Daoy (cell line): ENCODE measurements around the gene PLA2G2C. TPM values are rescaled to one million over a fixed set of nuclear protein-coding genes. Genes with fewer than 3 reads are reported as not detected.

Source experiments
- DNase-seq: peaks from one replicate; pipeline ENCODE4 v3.0.0-alpha.2; 2015; ENCODE audit warnings: low read depth
- total RNA-seq: library from RNA; depleted of rRNA; stranded (reverse); fragments of >200 nt; shearing (Covaris generic); gene quantifications from 2 replicates; pipeline ENCODE4 v1.2.3, GENCODE V29; 2014

Gene PLA2G2C
- total RNA-seq, 1 experiment from 2014 or later, result not detected

DNA sequence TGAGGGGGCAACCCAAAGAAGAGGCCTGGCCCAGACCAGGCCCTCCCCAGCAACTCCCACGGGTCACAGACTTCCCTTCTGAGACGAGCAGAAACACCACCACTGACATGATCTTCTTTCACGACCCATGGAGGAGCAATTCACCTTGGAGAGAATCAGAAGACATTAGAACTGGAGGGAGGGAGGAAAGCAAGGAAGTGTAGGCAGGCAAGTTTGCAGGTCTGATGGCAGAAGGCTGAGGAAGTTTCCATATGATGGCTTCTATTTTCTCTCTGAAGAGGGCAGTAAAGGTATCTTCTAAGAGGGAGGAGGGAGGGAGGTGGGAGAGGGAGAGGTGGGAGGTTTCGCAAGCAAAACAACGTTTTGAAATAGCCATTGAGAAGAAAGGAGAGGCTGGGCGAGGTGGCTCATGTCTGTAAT lies 1.8 kb downstream of the PLA2G2C start:
- DNase-seq, result no peak

GRCh38 chr1:20183616-20184271 lies 2.6 kb downstream of the PLA2G2C start:
- DNase-seq, result no peak

DNA sequence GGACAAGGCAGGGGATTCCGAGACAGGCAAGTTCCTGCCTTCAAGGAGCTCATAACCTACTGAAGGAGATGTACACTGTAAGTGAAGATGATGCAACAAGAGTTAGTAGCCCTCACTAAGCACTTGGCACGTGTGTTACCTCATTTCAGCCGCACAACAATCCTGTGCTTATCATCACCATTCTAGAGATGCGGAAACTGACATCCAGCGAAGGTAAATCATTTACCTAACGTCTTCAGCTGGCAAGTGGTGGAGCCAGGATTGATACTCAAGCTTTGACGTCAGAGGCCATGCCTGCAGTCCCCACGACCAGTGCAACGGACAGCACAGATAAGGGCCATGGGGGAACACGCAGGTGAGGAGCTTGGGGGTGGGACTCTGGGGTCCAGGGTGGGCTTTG lies 3.3 kb downstream of the PLA2G2C start:
- DNase-seq, result no peak

- no peak for DNase-seq
These were observed 3.9 kb downstream of the PLA2G2C start for GRCh38 chr1:20182415-20182814.

- no peak for DNase-seq
These were observed 5.5 kb downstream of the PLA2G2C start for GRCh38 chr1:20180844-20181207.

DNA sequence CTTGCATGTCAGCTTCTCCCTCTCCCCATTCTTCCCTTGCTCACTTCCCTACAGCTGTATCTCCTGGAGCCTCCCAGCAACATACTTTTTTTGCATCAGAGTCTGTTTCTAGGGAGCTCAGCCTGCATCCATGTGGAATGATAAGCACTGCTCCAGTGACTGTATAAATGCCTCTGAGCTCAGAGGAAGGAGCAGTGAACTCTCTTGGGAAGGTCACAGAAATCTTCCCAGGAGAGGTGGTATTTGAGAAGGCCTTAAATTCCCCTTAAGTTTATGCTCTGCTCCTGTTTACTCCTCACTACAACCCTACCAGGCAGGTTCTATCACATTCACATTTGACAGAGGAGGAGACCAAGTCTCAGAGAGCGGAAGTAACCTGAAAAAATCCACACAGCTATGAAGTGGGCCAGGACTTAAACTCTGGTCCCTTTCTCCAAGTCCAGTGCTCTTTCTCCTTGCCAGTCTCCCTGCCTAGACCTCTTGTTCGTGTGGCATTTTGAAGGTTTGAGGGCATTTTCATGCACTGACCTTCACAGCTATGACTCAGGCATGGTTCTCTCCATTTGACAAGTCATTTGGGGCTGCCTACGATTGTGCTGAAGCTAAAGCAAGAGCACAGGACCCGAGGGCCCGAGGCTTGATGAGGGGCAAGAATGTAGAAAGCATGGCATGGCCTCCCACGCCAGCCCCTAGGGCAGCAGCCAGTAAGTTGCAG lies 6.0 kb downstream of the PLA2G2C start:
- no peak for DNase-seq

- DNase-seq, result no peak
These were observed 6.8 kb downstream of the PLA2G2C start for GRCh38 chr1:20179371-20180128.

DNA sequence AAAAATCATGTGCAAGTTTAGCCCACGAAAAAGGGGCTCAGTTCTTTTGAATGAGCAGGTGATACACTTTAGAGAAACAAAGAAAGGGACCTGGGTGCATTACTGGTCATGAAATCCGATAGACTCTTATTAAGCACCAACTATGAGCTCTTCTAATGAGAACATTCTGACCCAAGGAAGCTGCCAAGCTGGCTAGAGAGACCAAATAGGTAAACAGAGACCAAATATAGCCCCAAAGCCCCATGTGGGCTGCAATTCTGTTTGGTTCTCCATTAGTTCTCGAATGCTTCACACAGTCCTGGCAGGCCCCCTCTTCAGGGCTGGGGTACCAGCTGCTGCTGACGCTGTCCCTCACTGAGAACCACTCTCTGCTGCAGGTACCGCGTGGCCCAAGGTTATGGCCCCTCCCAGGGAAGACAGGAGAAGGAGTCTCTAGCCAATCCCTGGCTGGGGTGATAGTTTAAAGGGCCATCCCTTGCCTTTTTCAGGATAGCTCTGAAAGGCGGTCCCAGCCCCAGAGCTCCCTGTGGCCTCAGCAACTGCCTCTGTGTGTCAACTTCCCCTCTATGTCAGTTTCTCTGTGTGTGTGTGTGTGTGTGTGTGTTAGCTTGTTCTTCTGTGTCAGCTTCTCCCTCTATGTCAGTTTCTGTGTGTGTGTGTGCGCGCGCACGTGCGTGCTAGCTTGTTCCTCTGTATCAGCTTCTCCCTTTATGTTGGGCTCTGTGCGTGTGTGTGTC lies 7.5 kb downstream of the PLA2G2C start:
- no peak for DNase-seq

DNA sequence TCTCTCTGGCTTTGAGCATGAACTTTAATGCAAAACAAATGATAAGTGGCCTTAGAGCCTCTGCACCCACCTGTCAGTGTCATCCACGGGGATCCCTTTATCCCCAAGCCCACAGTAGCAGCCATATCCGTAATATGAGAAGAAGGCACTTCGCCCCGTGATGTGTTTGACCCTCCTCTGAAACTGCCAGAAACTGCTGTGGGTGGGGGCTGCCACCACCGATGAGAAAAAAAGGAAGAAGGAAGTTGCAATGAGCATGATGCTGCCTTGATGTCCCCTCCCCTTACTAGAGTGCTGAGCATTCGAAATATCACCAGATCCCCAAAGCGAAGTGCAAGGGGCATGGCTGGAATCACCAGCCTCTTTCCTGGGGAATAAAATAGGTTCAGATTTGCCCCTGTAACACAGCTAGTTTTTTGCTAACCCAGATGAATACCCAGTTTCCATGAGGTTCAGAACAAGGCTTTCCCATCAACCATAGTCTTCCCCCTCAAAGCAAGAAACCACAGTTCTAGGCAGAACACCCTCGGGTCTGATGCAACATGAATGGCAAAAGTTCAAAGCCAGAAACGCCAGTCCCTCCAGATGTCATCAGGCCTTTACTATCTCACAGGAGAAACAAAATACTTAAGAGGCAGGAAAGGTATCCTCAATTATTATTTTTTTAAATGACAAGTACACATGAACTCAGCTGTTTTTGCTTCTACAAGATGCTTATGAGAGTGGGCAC lies 11.2 kb downstream of the PLA2G2C start:
- no peak for DNase-seq

GRCh38 chr1:20172033-20172590 lies 14.2 kb downstream of the PLA2G2C start:
- DNase-seq, result no peak

GRCh38 chr1:20169932-20170331 lies 16.4 kb downstream of the PLA2G2C start:
- DNase-seq, result no peak

DNA sequence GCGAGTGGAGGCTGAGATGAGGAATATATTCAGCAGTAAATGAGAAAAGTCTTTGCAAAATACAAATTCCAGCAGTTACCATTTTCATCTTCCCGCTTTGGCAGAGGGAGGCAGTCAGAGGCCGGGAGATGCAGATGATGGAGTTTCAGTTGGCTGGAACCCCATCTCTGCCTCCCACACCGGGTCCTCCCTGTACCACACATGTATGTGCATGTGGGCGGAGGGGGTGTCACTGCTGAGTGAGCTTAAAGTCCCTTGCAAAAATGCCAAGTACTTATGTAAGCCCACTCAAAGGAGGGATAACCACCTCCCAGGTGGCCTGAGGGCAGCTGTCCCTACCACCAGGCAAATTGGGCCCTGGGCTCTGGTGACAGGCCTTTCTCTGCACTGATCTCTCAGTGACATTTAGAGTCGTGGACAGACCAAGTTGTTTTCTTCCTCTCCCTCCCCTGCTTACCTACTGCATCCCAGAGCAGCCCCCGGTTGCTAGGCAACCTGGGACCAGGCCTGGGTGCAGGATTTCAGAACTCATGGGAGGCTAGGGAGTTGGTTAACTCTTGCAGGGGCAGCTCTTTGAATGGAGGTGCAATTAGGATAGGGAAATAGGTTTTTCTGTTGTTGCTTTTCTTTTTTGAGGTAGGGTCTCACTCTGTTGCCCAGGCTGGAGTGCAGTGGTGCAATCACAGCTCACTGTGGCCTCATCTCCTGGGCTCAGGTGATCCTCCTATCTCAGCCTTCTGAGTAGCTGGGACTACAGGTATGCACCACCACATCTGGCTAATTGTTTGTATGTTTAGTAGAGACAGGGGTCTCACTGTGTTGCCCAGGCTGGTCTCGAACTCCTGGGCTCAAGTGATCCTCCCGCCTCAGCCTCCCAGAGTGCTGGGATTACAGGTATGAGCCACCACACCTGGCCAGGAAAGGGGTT lies 17.5 kb downstream of the PLA2G2C start:
- no peak for DNase-seq

DNA sequence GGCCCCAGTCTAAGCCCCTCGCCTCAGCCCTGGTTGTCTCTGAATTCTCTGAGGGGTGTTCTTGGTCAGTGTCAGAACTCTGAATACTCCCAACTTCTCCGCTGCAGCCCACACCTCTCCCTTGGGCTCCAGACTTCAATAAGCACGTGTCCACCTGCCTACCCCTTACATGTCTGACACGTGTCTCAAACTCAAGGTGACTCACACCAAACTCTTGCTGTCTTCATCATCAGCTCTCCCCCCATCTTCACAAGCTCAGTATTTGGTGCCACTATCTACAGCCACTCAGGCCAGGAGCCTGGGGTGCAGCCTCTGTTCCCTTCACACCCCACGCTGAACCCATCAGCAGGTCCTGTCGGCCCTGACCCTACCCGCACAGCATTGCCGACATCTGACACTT lies 19.2 kb downstream of the PLA2G2C start:
- DNase-seq, result no peak

- DNase-seq, result no peak
These were observed 20.3 kb downstream of the PLA2G2C start for GRCh38 chr1:20166051-20166450.

- no peak for DNase-seq
These were observed 20.8 kb downstream of the PLA2G2C start for GRCh38 chr1:20165522-20165951.

- peak; percentile 27 for DNase-seq
These were observed 21.6 kb downstream of the PLA2G2C start for GRCh38 chr1:20164694-20165202.

DNA sequence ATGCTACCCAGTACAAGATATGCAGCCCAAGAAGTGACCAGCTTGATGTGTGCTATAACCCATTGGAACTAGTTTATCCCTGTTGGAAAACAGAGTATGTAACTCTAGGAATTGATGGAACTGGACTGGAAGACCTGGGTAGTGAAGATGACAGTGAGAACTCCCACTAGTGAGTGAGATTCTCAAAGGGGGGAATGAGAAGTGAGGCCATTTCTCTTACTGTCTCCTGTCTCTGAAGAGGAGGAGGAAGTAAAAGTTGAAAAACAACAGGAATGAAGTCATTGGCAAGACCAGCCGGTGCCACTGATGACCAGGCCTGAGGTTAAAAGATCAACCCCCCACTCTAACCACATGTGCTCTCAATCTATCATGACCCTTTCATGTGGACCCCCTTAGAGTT lies 26.3 kb downstream of the PLA2G2C start:
- DNase-seq, result no peak

DNA sequence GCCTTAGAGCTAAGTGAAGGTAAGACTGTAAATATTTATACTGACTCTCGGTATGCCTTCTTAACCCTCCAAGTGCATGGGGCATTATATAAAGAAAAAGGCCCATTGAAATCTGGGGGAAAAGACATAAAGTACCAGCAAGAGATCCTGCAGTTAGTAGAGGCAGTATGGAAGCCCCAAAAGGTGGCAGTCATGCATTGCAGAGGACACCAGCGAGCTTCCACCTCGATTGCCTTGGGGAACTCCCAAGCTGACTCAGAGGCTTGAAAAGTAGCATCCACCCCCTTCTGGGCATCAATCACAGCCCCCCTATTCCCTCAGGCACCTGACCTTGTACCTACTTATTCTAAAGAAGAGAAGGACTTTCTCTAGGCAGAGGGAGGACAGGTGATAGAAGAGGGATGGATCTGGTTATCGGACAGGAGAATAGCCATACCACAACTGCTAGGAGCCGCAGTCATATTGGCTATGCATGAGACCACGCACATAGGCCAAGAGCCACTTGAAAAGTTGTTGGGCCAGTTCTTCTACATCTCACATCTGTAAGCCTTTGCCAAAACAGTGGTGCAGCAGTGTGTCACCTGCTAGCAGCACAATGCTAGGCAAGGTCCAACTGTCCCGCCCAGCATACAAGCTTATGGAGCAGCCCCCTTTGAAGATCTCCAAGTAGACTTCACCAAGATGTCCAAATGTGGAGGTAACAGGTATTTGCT lies 27.8 kb downstream of the PLA2G2C start:
- no peak for DNase-seq

DNA sequence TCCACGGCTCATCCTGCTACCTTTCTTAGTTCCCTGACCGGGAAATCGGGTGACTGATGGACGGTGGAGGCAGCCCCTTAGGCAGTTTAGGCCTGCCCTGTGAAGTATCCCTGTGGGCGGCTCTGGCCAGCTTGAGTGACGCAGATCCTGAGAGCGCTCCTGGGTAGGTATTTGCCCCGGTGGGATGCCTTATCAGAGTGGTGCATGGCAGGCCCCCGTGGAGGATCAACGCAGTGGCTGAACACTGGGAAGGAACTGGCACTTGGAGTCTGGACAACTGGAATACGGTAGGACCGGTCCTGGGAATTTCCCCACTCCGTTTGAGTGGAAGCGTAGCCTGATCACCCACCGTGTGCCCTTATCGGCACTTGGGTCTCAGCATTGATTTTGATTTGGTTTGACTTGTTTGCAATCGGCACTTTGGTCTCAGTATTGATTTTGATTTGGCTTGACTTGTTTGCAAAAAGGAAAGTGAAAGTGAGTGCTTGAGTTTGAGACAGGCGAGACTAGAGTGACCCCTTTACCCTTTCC lies 32.0 kb downstream of the PLA2G2C start:
- no peak for DNase-seq
